Panc1 (cell line): ENCODE results near the gene EFTUD2. TPM values are rescaled to one million over a fixed set of nuclear protein-coding genes. Genes with fewer than 3 reads are reported as not detected.

Experiments
- ATAC-seq: fragments of 200-7000 bp; cut with Tn5 transposase; 2 replicates; pipeline ENCODE4 v1.9.1; 2020; ENCODE audit warnings: mild to moderate bottlenecking, moderate library complexity
- BruUV-seq: library from RNA; stranded (reverse); fragments of 400-500 nt; replicated peaks from 2 replicates; lab custom pipeline; 2021; lab: Mats Ljungman, UMichigan
- CTCF ChIA-PET: fragments of 300-600 bp; sonication (Branson Sonifier 250); formaldehyde crosslinking; loops from one replicate; lab custom pipeline; 2022; ENCODE audit warnings: antibody characterized with exemption; lab: Charles Lee
- POLR2A ChIA-PET: fragments of 300-600 bp; sonication (Branson Sonifier 250); formaldehyde crosslinking; loops from one replicate; lab custom pipeline; 2022; ENCODE audit warnings: antibody characterized with exemption; lab: Charles Lee
- DNase-seq: peaks from one replicate; pipeline ENCODE4 v3.0.0-alpha.2; 2010; ENCODE audit warnings: low read depth, low spot score
- H3K27ac ChIP-seq: 2 replicates; pipeline ENCODE4 v1.5.1; 2011; ENCODE audit warnings: mild to moderate bottlenecking, low read length, inconsistent platforms
- H3K27me3 ChIP-seq: fragments of 200-500 bp; sonication (Bioruptor generic); 2 replicates; pipeline ENCODE4 v1.6.0; 2014; ENCODE audit warnings: low read length, inconsistent platforms; ENCODE audit not compliant: control insufficient read depth, insufficient read depth
- H3K36me3 ChIP-seq: fragments of 200-500 bp; sonication (Bioruptor generic); 2 replicates; pipeline ENCODE4 v1.5.1; 2014; ENCODE audit warnings: inconsistent platforms, mild to moderate bottlenecking, low read length, moderate library complexity; ENCODE audit not compliant: control insufficient read depth, insufficient read depth
- H3K4me1 ChIP-seq: 2 replicates; pipeline ENCODE4 v1.5.1; 2011; ENCODE audit warnings: inconsistent platforms, mild to moderate bottlenecking, low read length, moderate library complexity; ENCODE audit not compliant: control insufficient read depth, insufficient read depth
- H3K4me3 ChIP-seq, 2 experiments: 2 replicates each; pipeline ENCODE4 v1.5.1; 2011 to 2012; ENCODE audit warnings: low read depth in 2 of 2, low read length in 2 of 2, mild to moderate bottlenecking in 2 of 2, inconsistent platforms in 1 of 2, moderate library complexity in 1 of 2
- H3K9me3 ChIP-seq: fragments of 200-500 bp; sonication (Bioruptor generic); 2 replicates; pipeline ENCODE4 v1.5.1; 2014; ENCODE audit warnings: low read depth, mild to moderate bottlenecking, inconsistent platforms, low read length, moderate library complexity; ENCODE audit not compliant: control insufficient read depth, insufficient read depth
- CTCF ChIP-seq: fragments of 450-650 bp; IDR thresholded peaks from 2 replicates; pipeline ENCODE4 v1.5.1; 2017; ENCODE audit warnings: mild to moderate bottlenecking
- POLR2AphosphoS5 ChIP-seq: IDR thresholded peaks from 2 replicates; pipeline ENCODE4 v1.6.1; 2012; ENCODE audit warnings: mild to moderate bottlenecking, low read depth, low read length, moderate library complexity
- SIN3A ChIP-seq: IDR thresholded peaks from 2 replicates; pipeline ENCODE4 v1.6.1; 2012; ENCODE audit warnings: low read depth, mild to moderate bottlenecking, low read length, moderate library complexity, borderline replicate concordance; ENCODE audit not compliant: insufficient read depth
- TCF7L2 ChIP-seq: IDR thresholded peaks from 2 replicates; pipeline ENCODE4 v1.6.1; 2011; ENCODE audit warnings: mild to moderate bottlenecking, low read depth, low read length, inconsistent platforms
- in situ Hi-C: cut with HindIII; loops from 2 replicates; pipeline ENCODE4 v1.10.0; 2016; ENCODE audit warnings: low sequenced_read_pairs, low pct_unique_long_range_greater_than_20kb
- intact Hi-C: fragments of 100-400 bp; cut with micrococcal nuclease; formaldehyde crosslinking; loops from one replicate; pipeline ENCODE4 v1.10.0; 2022; ENCODE audit not compliant: unreplicated experiment
- total RNA-seq: library from RNA; stranded (reverse); gene quantifications from one replicate; pipeline ENCODE4 v1.2.1, GENCODE V29; 2021; ENCODE audit not compliant: unreplicated experiment
- TF ChIP-seq, protein P1 (sequence below), 2 experiments: IDR thresholded peaks; 2 replicates each; pipeline ENCODE4 v1.6.1; 2011 to 2012; ENCODE audit warnings: low read depth in 2 of 2, control low read depth in 1 of 2, low read length in 1 of 2, mild to moderate bottlenecking in 1 of 2, moderate library complexity in 1 of 2; ENCODE audit not compliant: insufficient read depth in 1 of 2

EFTUD2 gene
- total RNA-seq, 1 experiment from 2014 or later: 98.0 TPM

GRCh38 chr17:44850612-44851011, 48.6 kb downstream of the EFTUD2 start:
- TF ChIP-seq TCF7L2: no peak
- no peak for TF ChIP-seq POLR2AphosphoS5
- TF ChIP-seq, protein P1, sequence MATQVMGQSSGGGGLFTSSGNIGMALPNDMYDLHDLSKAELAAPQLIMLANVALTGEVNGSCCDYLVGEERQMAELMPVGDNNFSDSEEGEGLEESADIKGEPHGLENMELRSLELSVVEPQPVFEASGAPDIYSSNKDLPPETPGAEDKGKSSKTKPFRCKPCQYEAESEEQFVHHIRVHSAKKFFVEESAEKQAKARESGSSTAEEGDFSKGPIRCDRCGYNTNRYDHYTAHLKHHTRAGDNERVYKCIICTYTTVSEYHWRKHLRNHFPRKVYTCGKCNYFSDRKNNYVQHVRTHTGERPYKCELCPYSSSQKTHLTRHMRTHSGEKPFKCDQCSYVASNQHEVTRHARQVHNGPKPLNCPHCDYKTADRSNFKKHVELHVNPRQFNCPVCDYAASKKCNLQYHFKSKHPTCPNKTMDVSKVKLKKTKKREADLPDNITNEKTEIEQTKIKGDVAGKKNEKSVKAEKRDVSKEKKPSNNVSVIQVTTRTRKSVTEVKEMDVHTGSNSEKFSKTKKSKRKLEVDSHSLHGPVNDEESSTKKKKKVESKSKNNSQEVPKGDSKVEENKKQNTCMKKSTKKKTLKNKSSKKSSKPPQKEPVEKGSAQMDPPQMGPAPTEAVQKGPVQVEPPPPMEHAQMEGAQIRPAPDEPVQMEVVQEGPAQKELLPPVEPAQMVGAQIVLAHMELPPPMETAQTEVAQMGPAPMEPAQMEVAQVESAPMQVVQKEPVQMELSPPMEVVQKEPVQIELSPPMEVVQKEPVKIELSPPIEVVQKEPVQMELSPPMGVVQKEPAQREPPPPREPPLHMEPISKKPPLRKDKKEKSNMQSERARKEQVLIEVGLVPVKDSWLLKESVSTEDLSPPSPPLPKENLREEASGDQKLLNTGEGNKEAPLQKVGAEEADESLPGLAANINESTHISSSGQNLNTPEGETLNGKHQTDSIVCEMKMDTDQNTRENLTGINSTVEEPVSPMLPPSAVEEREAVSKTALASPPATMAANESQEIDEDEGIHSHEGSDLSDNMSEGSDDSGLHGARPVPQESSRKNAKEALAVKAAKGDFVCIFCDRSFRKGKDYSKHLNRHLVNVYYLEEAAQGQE (IDR thresholded peaks at IDR 0.05; ENCODE audit: insufficient read depth in 1 of 2, low read depth in 2 of 2, low read length in 1 of 2): no peak
- no peak for TF ChIP-seq SIN3A
- TF ChIP-seq CTCF: no peak
- ATAC-seq (no peak), DNase-seq (no peak)
- BruUV-seq: no TSS peak
- Histone ChIP-seq H3K4me3 (no peak overlapping the region), H3K4me1 (no peaks in the 10 kb centered on the region), H3K27ac (no peak overlapping the region), H3K27me3 (no peaks in the 10 kb centered on the region), H3K9me3 (no peaks in the 10 kb centered on the region), H3K36me3 (no peaks in the 10 kb centered on the region; the same call in 1 of the 2 replicates)
- ChIA-PET CTCF (no interaction called here), POLR2A (no interaction called here)
- in situ Hi-C loops: no loop called here
- intact Hi-C loops: no loop called here

- intact Hi-C loops: no loop called here
These were observed 49.2 kb downstream of the EFTUD2 start for GRCh38 chr17:44850025-44850424.

More at GRCh38 chr17:44850025-44850424, 49.2 kb downstream of the EFTUD2 start:
- Histone ChIP-seq H3K27ac (no peak overlapping the region), H3K9me3 (no peaks in the 10 kb centered on the region), H3K4me3 (no peak overlapping the region), H3K36me3 (no peaks in the 10 kb centered on the region; the same call in 1 of the 2 replicates), H3K4me1 (no peaks in the 10 kb centered on the region), H3K27me3 (no peaks in the 10 kb centered on the region)
- BruUV-seq: no TSS peak
- ChIA-PET CTCF (no interaction called here), POLR2A (no interaction called here)
- no peak for ATAC-seq
- in situ Hi-C loops: no loop called here
- DNase-seq: no peak
- TF ChIP-seq, protein P1 (IDR thresholded peaks at IDR 0.05; ENCODE audit: insufficient read depth in 1 of 2, low read depth in 2 of 2, low read length in 1 of 2): no peak
- TF ChIP-seq CTCF: no peak
- no peak for TF ChIP-seq POLR2AphosphoS5
- TF ChIP-seq TCF7L2: no peak
- TF ChIP-seq SIN3A: no peak
